RKO (cell line): ENCODE data around the gene MSRB1.
"Not testable (repeated sequence)": the region's sequence is repeated elsewhere in the genome, so short reads cannot be mapped to it uniquely, and the experiment has no call there.

Experiments
- DNase-seq: peaks from one replicate; pipeline ENCODE4 v3.0.0-alpha.2; 2016; ENCODE audit warnings: low spot score

The MSRB1 gene

DNA sequence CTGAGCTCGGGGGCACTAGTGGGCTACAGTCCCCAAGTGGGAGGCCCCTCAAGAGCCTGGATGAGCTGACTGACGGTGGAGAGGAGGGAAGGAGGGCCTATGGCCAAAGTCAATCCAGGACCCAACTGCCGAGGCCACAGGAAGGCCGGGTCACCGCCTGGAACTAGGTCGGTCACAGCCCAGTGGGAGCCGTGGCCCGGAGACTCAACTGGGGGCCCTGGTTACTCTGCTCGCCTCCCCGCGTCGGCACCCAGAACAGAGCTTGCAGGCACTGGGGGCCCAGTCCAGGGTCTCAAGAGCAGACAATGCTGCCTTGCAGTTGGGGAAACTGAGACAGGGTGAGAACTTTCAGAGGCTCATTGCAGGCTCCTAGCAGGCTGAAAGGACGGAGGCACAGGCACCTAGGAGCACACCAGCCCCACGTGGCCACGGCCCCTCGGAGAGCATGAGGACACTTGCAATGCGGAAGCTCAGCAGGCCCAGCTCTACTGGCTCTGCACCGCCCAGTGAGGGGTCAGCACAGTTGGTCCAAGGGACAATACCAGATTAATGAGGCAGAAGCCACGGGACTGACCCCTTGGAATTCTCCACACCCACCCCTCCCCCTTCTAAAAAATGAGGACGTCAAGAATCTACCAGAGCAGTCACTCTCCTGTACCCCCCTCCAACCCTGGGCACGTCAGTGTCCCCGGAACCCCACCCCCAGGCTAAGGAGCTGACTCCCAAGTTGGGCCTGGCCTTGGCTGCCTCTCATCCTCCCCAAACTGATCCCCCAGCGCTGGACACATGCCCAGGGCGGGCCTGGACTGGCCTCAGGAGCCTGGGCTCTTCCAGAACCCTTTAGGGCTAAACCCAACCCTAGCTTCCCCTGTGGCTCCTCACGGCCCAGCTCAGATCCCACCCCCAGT lies 27.0 kb downstream of the MSRB1 start:
- no peak for DNase-seq

- no peak for DNase-seq
Observed at GRCh38 chr16:1914988-1915387, 28.0 kb downstream of the MSRB1 start.

GRCh38 chr16:1914084-1914608 lies 28.9 kb downstream of the MSRB1 start:
- DNase-seq: no peak

DNA sequence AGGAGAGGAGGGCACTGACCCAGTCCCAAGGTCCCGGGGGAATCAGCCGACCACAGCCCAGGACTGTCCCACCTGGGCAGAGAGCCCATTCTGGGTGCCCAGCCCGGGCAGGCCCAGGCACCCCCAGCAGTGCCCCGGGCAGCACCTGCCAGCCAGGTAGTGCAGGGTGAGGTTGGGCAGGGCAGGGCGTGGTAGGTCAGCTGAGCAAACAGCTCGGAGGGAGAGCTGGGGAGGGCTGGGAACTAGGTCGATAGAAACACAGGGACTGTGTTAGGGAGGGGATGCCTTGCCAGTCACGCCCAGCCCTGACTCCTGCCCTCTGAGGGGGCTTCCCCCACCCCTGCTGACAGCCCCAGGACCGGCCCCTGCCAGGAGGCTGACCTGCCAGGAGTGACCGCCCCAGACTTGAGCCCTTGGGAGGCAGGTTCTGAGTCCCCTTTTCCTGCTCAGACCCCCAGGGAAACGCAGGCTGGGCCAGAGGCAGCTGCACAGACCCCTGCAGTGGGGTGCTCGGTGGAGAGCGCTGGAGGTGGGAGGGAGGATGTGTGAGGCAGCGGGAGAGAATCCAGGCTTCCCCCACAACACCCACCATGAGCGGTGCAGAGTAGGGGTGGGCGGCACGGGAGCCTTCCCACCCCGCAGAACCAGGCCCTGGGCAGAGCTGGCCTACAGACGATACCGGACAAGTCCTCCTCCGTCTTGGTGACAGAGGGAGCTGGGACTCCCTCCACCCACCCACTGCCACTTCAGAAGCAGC lies 29.5 kb downstream of the MSRB1 start:
- DNase-seq: no peak

GRCh38 chr16:1912215-1912543 lies 30.8 kb downstream of the MSRB1 start:
- no peak for DNase-seq

GRCh38 chr16:1911467-1912214 lies 31.4 kb downstream of the MSRB1 start:
- DNase-seq: no peak

- DNase-seq: no peak
Observed at GRCh38 chr16:1909561-1910231, 33.3 kb downstream of the MSRB1 start.

DNA sequence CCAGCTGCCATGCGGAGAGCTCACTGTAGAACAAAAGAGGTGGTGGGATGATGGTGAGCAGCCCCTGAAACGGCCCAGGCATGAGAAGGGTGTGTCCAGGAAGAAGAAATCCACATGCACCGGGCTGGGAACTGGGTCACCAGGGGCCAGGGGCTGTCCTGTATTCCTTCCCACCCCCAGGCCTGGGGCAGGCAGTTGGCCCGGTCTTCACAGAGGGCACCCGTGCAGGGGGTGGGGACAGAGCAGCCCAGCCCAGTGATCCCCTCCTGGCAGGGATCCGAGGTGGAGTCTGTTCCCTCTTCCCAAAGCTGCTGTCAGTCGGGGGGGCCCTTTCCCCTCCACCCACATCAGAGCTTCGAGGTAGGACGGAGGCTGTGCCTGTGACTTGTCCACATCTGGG lies 34.0 kb downstream of the MSRB1 start:
- no peak for DNase-seq

GRCh38 chr16:1908184-1908583 lies 34.8 kb downstream of the MSRB1 start:
- no peak for DNase-seq

DNA sequence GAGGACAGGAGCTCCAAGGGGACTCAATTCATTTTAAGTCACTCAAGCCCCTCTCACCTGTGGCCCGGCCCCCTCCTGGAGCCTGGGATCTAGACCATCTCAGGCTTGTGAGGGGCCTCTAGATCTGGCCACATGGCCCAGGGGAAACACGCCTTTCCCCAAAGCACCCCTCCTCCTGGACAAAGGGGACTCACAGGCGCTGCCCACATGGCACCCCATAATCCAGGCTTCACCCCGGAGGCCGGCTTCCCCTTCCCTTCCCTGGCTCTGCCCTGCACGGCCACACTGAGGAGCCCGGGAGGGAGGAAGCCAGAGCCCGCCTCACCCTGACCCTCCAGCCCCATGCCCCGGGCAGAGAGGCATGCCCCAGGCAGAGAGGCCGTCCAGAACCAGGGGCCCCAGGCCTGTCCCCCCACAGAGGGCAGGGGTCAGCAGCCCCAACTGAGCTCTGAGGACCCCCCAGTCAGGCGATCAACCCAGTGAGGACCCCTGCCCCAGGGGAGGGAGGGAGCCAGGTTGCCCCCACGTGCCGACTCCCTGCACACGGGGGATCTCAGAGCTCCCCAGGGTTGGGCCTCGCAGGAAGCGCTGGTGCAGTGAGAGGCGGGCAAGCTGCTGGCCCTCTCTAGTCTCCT lies 35.7 kb downstream of the MSRB1 start:
- no peak for DNase-seq

- no peak for DNase-seq
Observed at GRCh38 chr16:1906846-1907165, 36.2 kb downstream of the MSRB1 start.

- DNase-seq: no peak
Observed at GRCh38 chr16:1906055-1906845, 36.7 kb downstream of the MSRB1 start.

GRCh38 chr16:1903845-1904840 lies 38.9 kb downstream of the MSRB1 start:
- DNase-seq: no peak

DNA sequence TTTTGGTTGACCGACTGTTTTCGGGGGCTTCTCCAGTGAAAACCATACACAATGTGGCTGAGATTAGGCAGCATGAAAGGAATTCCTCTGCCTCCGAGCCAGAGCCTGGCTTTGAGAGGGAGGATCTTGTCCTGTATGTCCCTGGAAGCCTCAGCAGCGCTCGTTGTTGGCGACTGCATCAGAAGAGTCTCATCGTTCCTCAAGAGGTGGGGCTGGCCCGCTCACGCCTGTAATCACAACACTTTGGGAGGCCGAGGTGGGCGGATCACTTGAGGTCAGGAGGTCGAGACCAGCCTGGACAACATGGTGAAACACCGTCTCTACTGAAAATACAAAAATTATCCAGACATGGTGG lies 39.8 kb downstream of the MSRB1 start:
- no peak for DNase-seq

GRCh38 chr16:1902547-1903219 lies 40.3 kb downstream of the MSRB1 start:
- no peak for DNase-seq

- DNase-seq: no peak
Observed at GRCh38 chr16:1900452-1900774, 42.6 kb downstream of the MSRB1 start.

DNA sequence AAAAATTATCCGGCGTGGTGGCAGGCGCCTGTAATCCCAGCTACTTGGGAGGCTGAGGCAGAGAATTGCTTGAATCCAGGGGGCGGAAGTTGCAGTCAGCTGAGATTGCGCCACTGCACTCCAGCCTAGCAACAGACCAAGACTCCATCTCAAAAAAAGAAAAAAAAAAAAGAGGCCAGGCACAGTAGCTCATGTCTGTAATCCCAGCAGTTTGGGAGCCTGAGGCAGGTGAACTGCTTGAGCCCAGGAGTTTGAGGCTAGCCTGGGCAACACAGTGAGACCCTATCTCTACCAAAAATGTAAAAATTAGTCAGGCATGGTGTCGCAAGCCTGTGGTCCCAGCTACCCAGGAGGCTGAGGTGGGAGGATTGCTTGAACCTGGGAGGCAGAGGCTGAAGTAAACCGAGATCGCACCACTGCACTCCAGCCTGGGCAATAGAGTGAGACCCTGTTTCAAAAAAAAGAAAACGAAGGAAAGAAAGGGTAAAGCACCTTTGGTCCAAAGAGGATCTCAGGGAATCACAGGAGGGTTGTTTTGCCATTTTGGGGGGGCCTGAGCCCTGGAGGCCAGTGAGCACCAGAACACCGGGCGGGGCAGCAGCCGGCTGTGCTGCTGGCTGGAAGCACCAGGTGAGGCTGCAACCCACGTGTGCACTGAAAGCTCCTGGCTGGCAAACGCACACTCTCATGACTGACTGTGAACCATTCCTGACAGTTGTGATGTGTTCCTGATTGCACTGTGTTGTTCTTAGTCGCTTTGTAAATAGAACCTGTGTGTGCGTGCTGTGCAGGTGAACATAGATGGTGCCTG lies 43.2 kb downstream of the MSRB1 start:
- no peak for DNase-seq

- DNase-seq: not testable (repeated sequence)
Observed at GRCh38 chr16:1897692-1898091, 45.3 kb downstream of the MSRB1 start.
